SK-N-MC (cell line): ENCODE measurements around the gene ARAP2.

Experiments used
- EZH2 ChIP-seq: fragments of 200-600 bp; sonication (generic); IDR thresholded peaks from one replicate; pipeline ENCODE4 v1.6.1; 2017; ENCODE audit warnings: antibody characterized with exemption
- FOXP2 ChIP-seq: optimal IDR thresholded peaks from 2 replicates; pipeline ENCODE3; 2011; ENCODE audit warnings: mild to moderate bottlenecking, moderate library complexity; ENCODE audit not compliant: insufficient read depth; ENCODE audit errors: extremely low read length, control extremely low read depth
- POLR2AphosphoS5 ChIP-seq: IDR thresholded peaks from 2 replicates; pipeline ENCODE4 v1.6.1; 2012; ENCODE audit warnings: mild to moderate bottlenecking, low read depth, low read length, borderline replicate concordance

GRCh38 chr4:36187723-36188333, 56.5 kb downstream of the ARAP2 start:
- TF ChIP-seq POLR2AphosphoS5 (no peak), EZH2 (no peak), FOXP2 (no peak)
